COR-L47 (cell line): Measurements from ENCODE around the gene CCDC3.
"Not testable (repeated sequence)": the region's sequence is repeated elsewhere in the genome, so short reads cannot be mapped to it uniquely, and the experiment has no call there.

Source experiments
- DNase-seq: peaks from one replicate; lab custom pipeline; 2025; lab: John Stamatoyannopoulos, UW

The CCDC3 gene

DNA sequence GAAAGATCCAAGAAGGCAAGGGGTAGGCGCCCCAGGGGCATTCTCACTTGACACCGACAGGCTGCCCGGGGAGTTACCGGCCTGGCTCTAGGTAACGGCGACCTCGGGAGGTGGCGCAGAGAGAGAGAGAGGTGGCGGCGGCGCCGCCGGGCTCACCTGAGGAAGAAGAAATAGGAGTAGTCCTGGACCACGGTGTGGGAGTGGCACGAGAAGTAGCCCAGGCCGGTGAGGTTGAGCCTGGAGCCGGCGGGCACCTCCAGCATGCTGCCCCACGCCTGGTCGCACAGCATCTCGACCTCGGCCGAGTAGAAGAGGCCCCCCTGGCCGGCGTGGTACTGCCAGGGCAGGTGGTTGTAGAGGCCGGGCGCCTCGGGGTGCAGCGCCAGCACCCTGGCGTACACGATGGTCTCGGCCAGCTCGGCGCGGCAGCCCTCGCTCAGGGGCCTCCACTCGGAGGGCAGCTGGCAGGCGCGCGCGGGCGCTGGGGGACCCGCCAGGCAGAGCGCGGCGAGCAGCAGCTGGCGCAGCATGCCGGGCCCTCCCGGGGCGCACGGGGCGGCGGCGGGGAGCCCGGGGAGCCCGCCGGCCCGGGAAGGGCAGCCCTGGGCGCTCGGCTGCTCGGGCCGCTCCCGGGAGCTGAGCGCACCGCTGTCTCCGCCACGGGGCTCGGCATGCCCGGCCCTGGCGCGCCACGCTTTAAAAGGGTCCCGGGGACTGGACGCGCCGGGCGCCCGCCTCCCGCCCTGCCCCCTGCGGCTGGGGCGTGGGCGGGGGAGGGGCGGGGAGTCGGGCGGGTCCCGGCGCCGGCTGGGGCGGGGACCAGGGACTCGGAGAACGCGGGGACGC is at the start of gene CCDC3:
Gene CCDC3, minus strand, starts transcription at position 673 of the 846 bp plus-strand sequence. Its CDS starts 143 bp downstream, at position 530.
- peak; percentile 42 for DNase-seq

DNA sequence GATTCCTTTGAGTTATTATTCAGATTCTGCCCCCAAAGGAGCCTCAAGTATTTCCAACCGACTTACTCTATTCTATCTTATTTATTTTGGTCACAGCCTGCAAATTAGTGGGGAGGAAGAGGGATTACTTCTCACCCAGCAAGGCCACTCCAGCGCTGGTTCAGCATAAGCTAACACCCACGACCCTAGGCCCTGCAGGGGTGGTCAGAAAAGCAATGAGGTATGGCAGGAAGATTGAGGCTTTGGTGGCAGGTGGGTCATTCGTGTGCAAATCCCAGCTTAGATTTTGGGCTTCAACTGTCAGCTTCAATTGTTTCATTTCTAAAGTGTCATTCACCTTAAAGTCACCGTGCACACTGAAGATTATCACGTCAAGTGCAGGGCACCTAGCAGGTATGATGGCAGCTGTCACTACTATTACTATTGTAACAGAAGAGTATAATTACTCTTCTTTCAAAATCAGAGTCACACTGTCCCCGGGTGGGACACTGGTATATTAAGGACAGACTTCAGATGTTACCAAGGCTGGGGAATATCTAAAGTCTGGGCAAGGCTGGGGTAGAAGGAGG is 49.7 kb upstream of the CCDC3 start:
- DNase-seq: no peak

- no peak for DNase-seq
Measured at GRCh38 chr10:13049774-13050420, 48.4 kb upstream of the CCDC3 start.

GRCh38 chr10:13048762-13049161 is 47.2 kb upstream of the CCDC3 start:
- no peak for DNase-seq

GRCh38 chr10:13047529-13048206 is 46.2 kb upstream of the CCDC3 start:
- DNase-seq: no peak

GRCh38 chr10:13046851-13047528 is 45.5 kb upstream of the CCDC3 start:
- no peak for DNase-seq

DNA sequence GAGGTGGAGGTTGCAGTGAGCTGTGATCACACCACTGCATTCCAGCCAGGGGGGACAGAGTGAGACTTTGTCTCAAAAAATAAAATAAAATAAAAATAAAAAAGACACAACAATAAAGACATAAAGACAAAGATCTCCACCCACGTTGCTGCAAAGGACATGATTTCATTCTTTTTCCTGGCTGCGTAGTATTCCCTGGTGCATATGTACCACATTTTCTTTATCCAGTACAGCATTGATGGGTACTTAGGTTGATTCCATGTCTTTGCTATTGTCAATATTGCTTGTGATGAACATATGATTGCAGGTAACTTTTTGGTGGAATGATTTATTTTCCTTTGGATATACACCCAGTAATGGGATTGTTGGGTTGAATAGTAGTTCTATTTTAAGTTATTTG is 42.0 kb upstream of the CCDC3 start:
- no peak for DNase-seq

DNA sequence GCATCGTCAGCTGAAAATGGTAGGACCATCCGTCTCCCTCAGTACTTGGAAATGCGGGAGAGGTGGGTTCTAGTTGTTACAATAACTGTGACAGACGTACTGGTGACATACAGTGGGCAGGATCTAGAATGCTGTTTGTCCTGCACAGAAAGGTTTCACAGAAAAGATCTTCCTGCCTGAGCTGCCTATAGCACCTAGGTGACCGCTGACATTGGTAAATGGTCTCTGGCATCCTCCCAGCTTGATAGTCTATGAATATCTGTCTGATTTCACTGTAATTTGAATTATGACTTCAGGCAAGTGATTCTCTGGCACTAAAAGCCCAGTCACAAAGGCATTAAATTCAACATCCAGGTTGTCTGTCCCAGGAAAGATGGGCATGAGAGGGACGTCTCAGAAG is 38.2 kb upstream of the CCDC3 start:
- no peak for DNase-seq

- DNase-seq: no peak
Measured at GRCh38 chr10:13038391-13038790, 36.9 kb upstream of the CCDC3 start.

- DNase-seq: no peak
Measured at GRCh38 chr10:13037832-13038231, 36.3 kb upstream of the CCDC3 start.

DNA sequence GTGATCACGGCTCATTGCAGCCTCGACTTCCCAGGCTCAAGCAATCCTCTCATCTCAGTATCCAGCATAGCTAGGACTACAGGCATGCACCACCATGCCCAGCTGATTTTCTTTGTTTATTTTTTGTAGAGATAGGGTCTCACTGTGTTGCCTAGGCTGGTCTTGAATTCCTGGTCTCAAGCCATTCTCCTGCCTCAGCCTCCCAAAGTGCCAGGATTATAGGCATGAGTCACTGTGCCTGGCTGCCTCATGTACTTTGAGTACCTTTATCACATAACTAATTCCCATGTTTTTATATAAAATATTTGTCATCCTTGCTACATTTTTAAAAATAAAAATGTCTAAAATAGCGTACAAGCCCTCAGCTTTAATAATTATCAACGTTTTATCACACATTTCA is 35.3 kb upstream of the CCDC3 start:
- no peak for DNase-seq

DNA sequence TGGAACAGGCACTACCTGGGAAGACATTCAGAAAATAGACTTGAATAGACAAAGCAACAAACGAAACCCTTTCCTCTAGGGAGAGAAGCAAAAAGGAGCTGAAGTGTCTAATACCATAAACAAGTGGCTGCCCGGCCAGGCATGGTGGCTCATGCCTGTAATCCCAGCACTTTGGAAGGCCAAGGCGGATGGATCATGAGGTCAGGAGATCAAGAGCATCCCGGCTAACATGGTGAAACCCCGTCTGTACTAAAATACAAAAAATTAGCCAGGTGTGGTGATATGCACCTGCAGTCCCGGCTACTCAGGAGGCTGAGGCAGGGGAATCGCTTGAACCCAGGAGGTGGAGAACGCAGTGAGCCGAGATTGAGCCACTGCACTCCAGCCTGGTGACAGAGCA is 34.2 kb upstream of the CCDC3 start:
- DNase-seq: not testable (repeated sequence)

DNA sequence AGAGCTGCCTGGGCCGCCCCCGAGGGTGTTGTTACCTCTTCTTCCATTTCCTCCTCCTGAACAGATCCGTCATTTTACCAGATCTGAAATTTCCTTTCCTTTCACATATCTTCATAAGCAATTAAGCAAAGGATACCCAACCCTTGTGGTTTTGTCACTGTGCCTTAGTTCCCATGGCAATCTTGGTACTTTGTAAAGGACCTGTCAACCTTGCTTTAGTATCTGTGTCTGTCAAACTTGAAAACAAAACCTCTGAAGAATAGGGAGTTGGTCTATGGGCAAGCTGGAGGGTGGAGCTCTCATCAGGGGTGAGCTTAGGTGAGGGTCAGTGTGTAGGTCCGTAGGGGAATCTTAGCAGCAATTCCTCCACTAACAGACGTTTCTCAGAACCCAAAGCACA is 25.4 kb upstream of the CCDC3 start:
- DNase-seq: no peak

GRCh38 chr10:13023754-13024153 is 22.2 kb upstream of the CCDC3 start:
- no peak for DNase-seq

- DNase-seq: no peak
Measured at GRCh38 chr10:13019280-13019679, 17.8 kb upstream of the CCDC3 start.

- no peak for DNase-seq
Measured at GRCh38 chr10:13018171-13018570, 16.7 kb upstream of the CCDC3 start.

GRCh38 chr10:13016886-13017285 is 15.4 kb upstream of the CCDC3 start:
- no peak for DNase-seq

- no peak for DNase-seq
Measured at GRCh38 chr10:13016426-13016825, 14.9 kb upstream of the CCDC3 start.

- DNase-seq: no peak
Measured at GRCh38 chr10:13006037-13006436, 4.5 kb upstream of the CCDC3 start.

DNA sequence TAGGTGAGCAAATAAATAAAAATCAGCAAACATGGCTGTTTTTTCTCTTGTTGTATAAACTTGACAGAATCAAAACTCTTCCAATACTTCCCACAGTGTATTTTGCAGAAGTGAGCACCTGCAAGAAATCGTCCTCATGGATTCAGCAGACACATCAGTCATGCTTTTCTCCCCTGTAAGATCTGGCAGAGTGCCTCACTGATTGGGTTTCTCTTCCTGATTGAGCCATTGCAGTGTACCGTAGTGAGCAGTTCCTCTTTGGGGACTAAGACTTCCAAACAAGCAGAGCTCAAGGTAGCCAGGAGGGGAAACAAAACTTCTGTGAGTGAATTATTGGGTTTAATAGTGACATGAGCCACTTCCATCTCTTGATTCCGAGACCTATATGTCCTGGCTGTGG is 2.2 kb upstream of the CCDC3 start:
- DNase-seq: no peak

- DNase-seq: no peak
Measured at GRCh38 chr10:13003004-13003403, 1.5 kb upstream of the CCDC3 start.

DNA sequence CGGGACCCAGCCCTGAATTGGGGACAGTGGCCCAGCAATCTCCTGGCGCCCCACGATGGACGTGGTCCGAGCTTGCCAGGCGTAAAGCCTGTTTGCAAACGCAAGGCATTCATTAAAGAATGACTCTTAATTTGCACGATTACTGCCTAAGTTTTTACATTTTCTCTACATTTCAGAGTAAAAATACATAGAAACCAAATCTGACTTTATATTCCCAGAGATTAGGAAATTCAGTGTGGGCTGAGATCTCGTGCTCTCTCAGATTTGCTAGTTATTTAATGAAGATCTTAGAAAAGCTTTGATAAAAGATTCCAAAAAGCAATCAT is 337 bp upstream of the CCDC3 start:
- DNase-seq: no peak
